GM06990 (cell line): ENCODE measurements around the gene ABHD8.

Source experiments
- DNase-seq: peaks from one replicate; pipeline ENCODE4 v3.0.0-alpha.2; 2011; ENCODE audit not compliant: insufficient read length; ENCODE audit errors: extremely low read depth
- H3K27me3 ChIP-seq: replicated peaks from 2 replicates; pipeline ENCODE4 v1.6.0; 2011; ENCODE audit warnings: low read length; ENCODE audit not compliant: control insufficient read depth, insufficient read depth
- H3K36me3 ChIP-seq: 2 replicates; pipeline ENCODE4 v1.5.1; 2011; ENCODE audit warnings: low read length; ENCODE audit not compliant: control insufficient read depth, insufficient read depth
- H3K4me3 ChIP-seq: replicated peaks from 2 replicates; pipeline ENCODE4 v1.5.1; 2011; ENCODE audit warnings: low read depth, mild to moderate bottlenecking, control low read depth, low read length
- TF ChIP-seq, protein P1 (sequence below): IDR thresholded peaks from 2 replicates; pipeline ENCODE4 v1.5.1; 2011; ENCODE audit warnings: low read length, control low read depth, mild to moderate bottlenecking, inconsistent platforms; ENCODE audit not compliant: insufficient read depth, poor library complexity, severe bottlenecking

ABHD8 gene

DNA sequence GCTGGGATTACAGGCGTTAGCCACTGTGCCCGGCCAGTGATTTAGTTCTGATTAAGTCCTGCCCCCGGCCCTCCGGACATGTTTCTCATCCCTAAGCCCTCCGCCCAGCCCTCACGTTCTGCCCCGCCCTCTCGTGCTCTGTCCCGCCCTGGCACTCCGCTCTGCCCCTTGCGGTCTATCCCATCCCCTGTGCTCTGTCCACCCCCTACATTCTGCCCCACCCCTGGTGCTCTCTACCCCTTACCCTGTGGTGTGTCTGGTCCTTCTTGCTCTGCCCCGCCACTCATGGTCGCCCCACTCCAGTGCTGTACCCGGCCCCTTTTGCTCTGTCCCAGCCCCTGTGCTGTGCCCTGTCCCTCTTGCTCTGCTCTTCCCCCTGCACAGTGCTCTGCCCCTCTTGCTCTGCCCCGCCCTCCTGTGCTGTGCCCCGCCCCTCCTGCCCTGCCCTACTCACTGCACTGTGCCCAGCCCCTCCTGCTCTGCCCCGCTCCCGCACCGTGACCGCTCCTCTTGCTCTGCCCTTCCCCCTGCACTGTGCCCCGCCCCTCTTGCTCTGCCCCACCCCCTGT is 37.2 kb upstream of the ABHD8 start:
- Histone ChIP-seq H3K27me3 (no peaks in the 10 kb centered on the region), H3K4me3 (no peak overlapping the region), H3K36me3 (peaks cover 4% of the 10 kb centered on the region)
- DNase-seq, result no peak
- TF ChIP-seq, protein P1, sequence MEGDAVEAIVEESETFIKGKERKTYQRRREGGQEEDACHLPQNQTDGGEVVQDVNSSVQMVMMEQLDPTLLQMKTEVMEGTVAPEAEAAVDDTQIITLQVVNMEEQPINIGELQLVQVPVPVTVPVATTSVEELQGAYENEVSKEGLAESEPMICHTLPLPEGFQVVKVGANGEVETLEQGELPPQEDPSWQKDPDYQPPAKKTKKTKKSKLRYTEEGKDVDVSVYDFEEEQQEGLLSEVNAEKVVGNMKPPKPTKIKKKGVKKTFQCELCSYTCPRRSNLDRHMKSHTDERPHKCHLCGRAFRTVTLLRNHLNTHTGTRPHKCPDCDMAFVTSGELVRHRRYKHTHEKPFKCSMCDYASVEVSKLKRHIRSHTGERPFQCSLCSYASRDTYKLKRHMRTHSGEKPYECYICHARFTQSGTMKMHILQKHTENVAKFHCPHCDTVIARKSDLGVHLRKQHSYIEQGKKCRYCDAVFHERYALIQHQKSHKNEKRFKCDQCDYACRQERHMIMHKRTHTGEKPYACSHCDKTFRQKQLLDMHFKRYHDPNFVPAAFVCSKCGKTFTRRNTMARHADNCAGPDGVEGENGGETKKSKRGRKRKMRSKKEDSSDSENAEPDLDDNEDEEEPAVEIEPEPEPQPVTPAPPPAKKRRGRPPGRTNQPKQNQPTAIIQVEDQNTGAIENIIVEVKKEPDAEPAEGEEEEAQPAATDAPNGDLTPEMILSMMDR, result no peak

- Histone ChIP-seq H3K27me3 (no peaks in the 10 kb centered on the region), H3K4me3 (no peak overlapping the region), H3K36me3 (peaks cover 4% of the 10 kb centered on the region)
- DNase-seq, result no peak
- TF ChIP-seq, protein P1, result no peak
These were observed 36.0 kb upstream of the ABHD8 start for GRCh38 chr19:17339088-17339741.

- TF ChIP-seq, protein P1, result no peak
- Histone ChIP-seq H3K36me3 (peaks cover 4% of the 10 kb centered on the region), H3K27me3 (no peaks in the 10 kb centered on the region), H3K4me3 (peak overlapping the region; percentile 92)
- no peak for DNase-seq
These were observed 35.3 kb upstream of the ABHD8 start for GRCh38 chr19:17338433-17339078.

GRCh38 chr19:17337675-17338432 is 34.6 kb upstream of the ABHD8 start:
- TF ChIP-seq, protein P1, result no peak
- peaks cover 4% of the 10 kb centered on the region for H3K36me3 ChIP-seq

GRCh38 chr19:17336872-17337674 is 33.8 kb upstream of the ABHD8 start, which contains the start of gene GTPBP3:
TSS of gene GTPBP3 (plus strand) at chr19:17337553. CDS start at chr19:17337612, 59 bp downstream.
- TF ChIP-seq, protein P1, result no peak
- Histone ChIP-seq H3K36me3 (peaks cover 4% of the 10 kb centered on the region), H3K27me3 (no peaks in the 10 kb centered on the region), H3K4me3 (peak within 1 kb of the TSS; percentile 92)
- peak; percentile 92 for DNase-seq

More at GRCh38 chr19:17337675-17338432, 34.6 kb upstream of the ABHD8 start:
- H3K27me3 ChIP-seq, result no peaks in the 10 kb centered on the region
- DNase-seq, result peak; percentile 77
- peak overlapping the region; percentile 92 for H3K4me3 ChIP-seq
